ENCODE measurements around the gene MADCAM1. TPM values are rescaled to one million over a fixed set of nuclear protein-coding genes. Genes with fewer than 3 reads are reported as not detected.

MADCAM1 gene
- total and polyA plus RNA-seq, 10 of the 15 experiments (the other 5 are each of a cell fraction or from before 2014, with no cell fraction given): 0.06 to 0.32 (median 0.31) TPM; not detected in 5

- TF ChIP-seq, protein P1, sequence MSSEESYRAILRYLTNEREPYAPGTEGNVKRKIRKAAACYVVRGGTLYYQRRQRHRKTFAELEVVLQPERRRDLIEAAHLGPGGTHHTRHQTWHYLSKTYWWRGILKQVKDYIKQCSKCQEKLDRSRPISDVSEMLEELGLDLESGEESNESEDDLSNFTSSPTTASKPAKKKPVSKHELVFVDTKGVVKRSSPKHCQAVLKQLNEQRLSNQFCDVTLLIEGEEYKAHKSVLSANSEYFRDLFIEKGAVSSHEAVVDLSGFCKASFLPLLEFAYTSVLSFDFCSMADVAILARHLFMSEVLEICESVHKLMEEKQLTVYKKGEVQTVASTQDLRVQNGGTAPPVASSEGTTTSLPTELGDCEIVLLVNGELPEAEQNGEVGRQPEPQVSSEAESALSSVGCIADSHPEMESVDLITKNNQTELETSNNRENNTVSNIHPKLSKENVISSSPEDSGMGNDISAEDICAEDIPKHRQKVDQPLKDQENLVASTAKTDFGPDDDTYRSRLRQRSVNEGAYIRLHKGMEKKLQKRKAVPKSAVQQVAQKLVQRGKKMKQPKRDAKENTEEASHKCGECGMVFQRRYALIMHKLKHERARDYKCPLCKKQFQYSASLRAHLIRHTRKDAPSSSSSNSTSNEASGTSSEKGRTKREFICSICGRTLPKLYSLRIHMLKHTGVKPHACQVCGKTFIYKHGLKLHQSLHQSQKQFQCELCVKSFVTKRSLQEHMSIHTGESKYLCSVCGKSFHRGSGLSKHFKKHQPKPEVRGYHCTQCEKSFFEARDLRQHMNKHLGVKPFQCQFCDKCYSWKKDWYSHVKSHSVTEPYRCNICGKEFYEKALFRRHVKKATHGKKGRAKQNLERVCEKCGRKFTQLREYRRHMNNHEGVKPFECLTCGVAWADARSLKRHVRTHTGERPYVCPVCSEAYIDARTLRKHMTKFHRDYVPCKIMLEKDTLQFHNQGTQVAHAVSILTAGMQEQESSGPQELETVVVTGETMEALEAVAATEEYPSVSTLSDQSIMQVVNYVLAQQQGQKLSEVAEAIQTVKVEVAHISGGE (CRISPR knock-in tag; IDR thresholded peaks at IDR 0.05): no peak
- TF ChIP-seq DPF2 (IDR thresholded peaks at IDR 0.05): no peak
- no peak for TF ChIP-seq SREBF1 (IDR thresholded peaks at IDR 0.05; ENCODE audit: low read length)
- TF ChIP-seq ZBTB33 (IDR thresholded peaks at IDR 0.05): no peak
- TF ChIP-seq EGR1 (IDR thresholded peaks at IDR 0.05; ENCODE audit: borderline replicate concordance in 1 of 2, low read depth in 2 of 2, low read length in 2 of 2): no peak
Measured at GRCh38 chr19:504616-505015, 8.3 kb downstream of the MADCAM1 start (continued).
